CD14-positive monocyte (primary cell): ENCODE results near the gene CWC27. TPM values are rescaled to one million over a fixed set of nuclear protein-coding genes. Genes with fewer than 3 reads are reported as not detected.

ENCODE experiments used
- DNase-seq, 3 donors: peaks; one replicate each; pipeline ENCODE4 v3.0.0-alpha.2; 2011 to 2022
- H2AFZ ChIP-seq: 2 replicates; pipeline ENCODE4 v1.6.0; 2012; ENCODE audit warnings: mild to moderate bottlenecking, low read depth, low read length, inconsistent platforms; ENCODE audit not compliant: insufficient read depth, poor library complexity, severe bottlenecking
- H3K27ac ChIP-seq, 2 donors: 1 replicate in 1 of 2; 2 replicates in 1 of 2; pipeline ENCODE4 v1.5.1; 2012 to 2013; ENCODE audit warnings: low read length in 2 of 2, control low read depth in 1 of 2, inconsistent platforms in 1 of 2, low read depth in 1 of 2, mild to moderate bottlenecking in 1 of 2
- H3K27me3 ChIP-seq, 2 donors: one replicate each; pipeline versions ENCODE4 v1.6.0 to v1.6.1; 2011 to 2013; ENCODE audit warnings: low read length in 2 of 2; ENCODE audit not compliant: control insufficient read depth in 2 of 2, insufficient read depth in 2 of 2
- H3K36me3 ChIP-seq, 2 donors: replicated peaks in 1 of 2; 1 replicate in 1 of 2; 2 replicates in 1 of 2; pipeline versions ENCODE4 v1.5.1 to v1.6.1; 2012 to 2013; ENCODE audit warnings: low read length in 2 of 2, control low read depth in 1 of 2, inconsistent platforms in 1 of 2, mild to moderate bottlenecking in 1 of 2; ENCODE audit not compliant: insufficient read depth in 2 of 2, control insufficient read depth in 1 of 2
- H3K4me1 ChIP-seq, 2 donors: 1 replicate in 1 of 2; 2 replicates in 1 of 2; pipeline versions ENCODE4 v1.5.1 to v1.6.1; 2012 to 2013; ENCODE audit warnings: low read length in 2 of 2, control low read depth in 1 of 2, inconsistent platforms in 1 of 2, mild to moderate bottlenecking in 1 of 2, moderate library complexity in 1 of 2; ENCODE audit not compliant: insufficient read depth in 2 of 2, control insufficient read depth in 1 of 2
- H3K4me2 ChIP-seq: replicated peaks from 2 replicates; pipeline ENCODE3; 2012; ENCODE audit warnings: low read length, moderate library complexity, mild to moderate bottlenecking; ENCODE audit not compliant: poor library complexity, severe bottlenecking; ENCODE audit errors: extremely low read depth
- H3K4me3 ChIP-seq, 3 experiments: fragments of 200-600 bp in 1 of 3; sonication (generic) in 1 of 3; replicated peaks in 1 of 3; 1 replicate in 2 of 3; 2 replicates in 1 of 3; pipeline ENCODE4 v1.5.1; 2011 to 2013; ENCODE audit warnings: low read length in 3 of 3, mild to moderate bottlenecking in 3 of 3, control low read depth in 2 of 3, low read depth in 2 of 3, inconsistent platforms in 1 of 3, moderate library complexity in 1 of 3
- H3K79me2 ChIP-seq: 2 replicates; pipeline ENCODE4 v1.6.0; 2012; ENCODE audit warnings: mild to moderate bottlenecking, control low read depth, inconsistent platforms, low read length, moderate library complexity; ENCODE audit not compliant: insufficient read depth
- H3K9ac ChIP-seq: 2 replicates; pipeline ENCODE4 v1.6.0; 2017; ENCODE audit warnings: low read length, mild to moderate bottlenecking; ENCODE audit not compliant: insufficient read depth, poor library complexity, severe bottlenecking
- H3K9me3 ChIP-seq, 2 donors: replicated peaks in 1 of 2; 1 replicate in 1 of 2; 2 replicates in 1 of 2; pipeline versions ENCODE4 v1.5.1 to v1.6.1; 2012 to 2013; ENCODE audit warnings: low read length in 2 of 2, control low read depth in 1 of 2; ENCODE audit not compliant: control insufficient read depth in 1 of 2, insufficient read depth in 1 of 2
- H4K20me1 ChIP-seq: 2 replicates; pipeline ENCODE4 v1.6.0; 2012; ENCODE audit warnings: mild to moderate bottlenecking, low read length, control low read depth, moderate library complexity; ENCODE audit not compliant: insufficient read depth
- H3K27ac Mint-ChIP-seq, 7 donors: one replicate each; pipeline ENCODE4 v1.8.0; 2020; ENCODE audit warnings: mild to moderate bottlenecking in 7 of 7, mixed read lengths in 7 of 7, moderate library complexity in 6 of 7, inconsistent platforms in 2 of 7
- H3K27me3 Mint-ChIP-seq, 3 donors: one replicate each; pipeline ENCODE4 v1.8.0; 2021 to 2022; ENCODE audit warnings: low read depth in 3 of 3, mild to moderate bottlenecking in 3 of 3, mixed read lengths in 3 of 3, moderate library complexity in 3 of 3, inconsistent platforms in 1 of 3
- H3K36me3 Mint-ChIP-seq, 2 donors: one replicate each; pipeline ENCODE4 v1.8.0; 2020; ENCODE audit warnings: mixed read lengths in 2 of 2, inconsistent platforms in 1 of 2, mild to moderate bottlenecking in 1 of 2
- H3K4me1 Mint-ChIP-seq: one replicate; pipeline ENCODE4 v1.8.0; 2020; ENCODE audit warnings: mild to moderate bottlenecking, mixed read lengths
- H3K4me3 Mint-ChIP-seq, 2 donors: one replicate each; pipeline ENCODE4 v1.8.0; 2020; ENCODE audit warnings: mild to moderate bottlenecking in 2 of 2, mixed read lengths in 2 of 2, moderate library complexity in 1 of 2
- H3K9me3 Mint-ChIP-seq, 7 donors: one replicate each; pipeline ENCODE4 v1.8.0; 2020 to 2022; ENCODE audit warnings: mixed read lengths in 7 of 7, mild to moderate bottlenecking in 6 of 7, moderate library complexity in 6 of 7, inconsistent platforms in 2 of 7
- CTCF ChIP-seq: fragments of 200-600 bp; IDR thresholded peaks from one replicate; pipeline ENCODE4 v1.8.0; 2022; ENCODE audit warnings: antibody characterized with exemption, mild to moderate bottlenecking
- WGBS: methylation state at CpG from one replicate; pipeline ENCODE4 v1.1.5; 2013; ENCODE audit warnings: missing lambda C conversion rate; ENCODE audit not compliant: insufficient coverage; 5-methylcytosine and 5-hydroxymethylcytosine counted together
- intact Hi-C, 2 donors: fragments of 100-400 bp; cut with micrococcal nuclease; formaldehyde crosslinking; loops; one replicate each; pipeline versions ENCODE4 v1.15.0 to v1.15.1; 2023
- polyA plus RNA-seq, 3 donors: library from polyadenylated mRNA; depleted of rRNA in 1 of 3; unstranded in 2 of 3; stranded (reverse) in 1 of 3; fragments of 300-500 nt in 2 of 3; fragments of >200 nt in 1 of 3; fragmentation: Illumina TruSeq in 2 of 3; gene quantifications; 1 replicate in 2 of 3; 2 replicates in 1 of 3; pipeline ENCODE4 v1.2.3, GENCODE V29; 2012 to 2021

CWC27 gene
- polyA plus RNA-seq, 3 donors, result 6.6 to 18.9 (median 14.5) TPM

DNA sequence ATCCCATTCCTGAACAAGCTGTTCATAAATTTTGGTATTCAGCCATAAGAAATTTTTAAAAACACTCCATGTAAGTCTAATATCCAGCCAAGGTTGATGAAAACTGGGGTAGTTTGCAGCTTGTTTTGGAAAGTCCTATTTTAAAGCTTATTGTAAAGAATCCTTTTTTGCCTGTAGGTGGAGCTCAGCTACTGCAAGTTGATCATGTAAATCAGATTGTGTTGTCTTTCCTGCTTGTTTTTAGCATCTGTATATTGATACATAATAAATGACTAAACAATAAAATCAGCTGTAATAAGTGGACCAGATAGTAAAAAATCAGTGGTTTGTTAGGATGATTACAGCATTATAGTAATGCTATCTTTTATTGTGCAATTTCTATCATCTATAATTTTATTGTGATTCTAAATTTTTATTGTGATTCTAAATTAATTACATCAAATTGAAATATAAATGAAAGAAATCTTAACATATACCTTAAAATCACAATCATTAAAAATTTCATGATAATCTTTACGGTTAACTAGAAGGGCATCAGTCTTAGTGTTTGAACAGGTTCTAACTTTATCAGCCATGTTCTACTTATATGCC is 42.4 kb downstream of the CWC27 start:
- Histone ChIP-seq H3K4me1 (no peaks in the 10 kb centered on the region), H3K4me2 (no peak overlapping the region), H3K9me3 (no peaks in the 10 kb centered on the region), H3K36me3 (peaks cover 26 to 55% of the 10 kb centered on the region in 2 donors), H2AFZ (no peak overlapping the region), H3K79me2 (no peaks in the 10 kb centered on the region), H3K4me3 (no peak overlapping the region), H3K27ac (no peak overlapping the region), H4K20me1 (no peaks in the 10 kb centered on the region), H3K9ac (no peak overlapping the region), H3K27me3 (no peaks in the 10 kb centered on the region)
- Mint-ChIP-seq H3K9me3 (peaks cover 0 to 1% (median 0%) of the 10 kb centered on the region in 7 donors), H3K27ac (no peak overlapping the region), H3K4me3 (no peak overlapping the region), H3K36me3 (peaks cover 35 to 41% of the 10 kb centered on the region in 2 donors), H3K4me1 (no peaks in the 10 kb centered on the region), H3K27me3 (no peaks in the 10 kb centered on the region)
- peak; percentile 64 for TF ChIP-seq CTCF
- DNase-seq, result peak; percentile 10 to 28 (median 27)
- no CpG with 5 or more reads among the region's 1 CpG for WGBS
- intact Hi-C loops, result loop anchor here (5.0 to 10.0 kb wide), 2 partner anchors 671 to 674 kb away; partner anchors contain the start of gene ADAMTS6 (in 2 of the 2)

- no CpG with 5 or more reads among the region's 2 CpGs for WGBS
- Mint-ChIP-seq H3K36me3 (peaks cover 26 to 34% of the 10 kb centered on the region in 2 donors), H3K4me1 (no peaks in the 10 kb centered on the region), H3K27ac (no peak overlapping the region), H3K9me3 (peaks cover 0 to 1% (median 0%) of the 10 kb centered on the region in 7 donors), H3K27me3 (no peaks in the 10 kb centered on the region), H3K4me3 (no peak overlapping the region)
- no peaks in the 10 kb centered on the region for H3K79me2 ChIP-seq
- H4K20me1 ChIP-seq, result no peaks in the 10 kb centered on the region
- H3K9ac ChIP-seq, result no peak overlapping the region
- H3K9me3 ChIP-seq, result no peaks in the 10 kb centered on the region
- H3K36me3 ChIP-seq, result peaks cover 15 to 34% of the 10 kb centered on the region in 2 donors
- no peak overlapping the region for H2AFZ ChIP-seq
- DNase-seq, result no peak
- H3K4me3 ChIP-seq, result no peak overlapping the region
- H3K4me1 ChIP-seq, result no peaks in the 10 kb centered on the region
- no peaks in the 10 kb centered on the region for H3K27me3 ChIP-seq
- H3K27ac ChIP-seq, result no peak overlapping the region
- H3K4me2 ChIP-seq, result no peak overlapping the region
- intact Hi-C loops, result loop anchor here (5.0 to 10.0 kb wide), 2 partner anchors 668 to 671 kb away; partner anchors contain the start of gene ADAMTS6 (in 2 of the 2)
- no peak for TF ChIP-seq CTCF
These were observed 45.3 kb downstream of the CWC27 start for GRCh38 chr5:64814073-64814472.
